HG02588 (cell line): ENCODE results near the gene ZNF396.
A peak's percentile ranks its signal among the peaks of the same experiment; 100 is the strongest.

Experiments
- ATAC-seq: cut with Tn5 transposase; IDR thresholded peaks from one replicate; pipeline ENCODE4 v1.9.1; 2021; ENCODE audit warnings: mild to moderate bottlenecking, moderate library complexity; ENCODE audit not compliant: unreplicated experiment

The ZNF396 gene

DNA sequence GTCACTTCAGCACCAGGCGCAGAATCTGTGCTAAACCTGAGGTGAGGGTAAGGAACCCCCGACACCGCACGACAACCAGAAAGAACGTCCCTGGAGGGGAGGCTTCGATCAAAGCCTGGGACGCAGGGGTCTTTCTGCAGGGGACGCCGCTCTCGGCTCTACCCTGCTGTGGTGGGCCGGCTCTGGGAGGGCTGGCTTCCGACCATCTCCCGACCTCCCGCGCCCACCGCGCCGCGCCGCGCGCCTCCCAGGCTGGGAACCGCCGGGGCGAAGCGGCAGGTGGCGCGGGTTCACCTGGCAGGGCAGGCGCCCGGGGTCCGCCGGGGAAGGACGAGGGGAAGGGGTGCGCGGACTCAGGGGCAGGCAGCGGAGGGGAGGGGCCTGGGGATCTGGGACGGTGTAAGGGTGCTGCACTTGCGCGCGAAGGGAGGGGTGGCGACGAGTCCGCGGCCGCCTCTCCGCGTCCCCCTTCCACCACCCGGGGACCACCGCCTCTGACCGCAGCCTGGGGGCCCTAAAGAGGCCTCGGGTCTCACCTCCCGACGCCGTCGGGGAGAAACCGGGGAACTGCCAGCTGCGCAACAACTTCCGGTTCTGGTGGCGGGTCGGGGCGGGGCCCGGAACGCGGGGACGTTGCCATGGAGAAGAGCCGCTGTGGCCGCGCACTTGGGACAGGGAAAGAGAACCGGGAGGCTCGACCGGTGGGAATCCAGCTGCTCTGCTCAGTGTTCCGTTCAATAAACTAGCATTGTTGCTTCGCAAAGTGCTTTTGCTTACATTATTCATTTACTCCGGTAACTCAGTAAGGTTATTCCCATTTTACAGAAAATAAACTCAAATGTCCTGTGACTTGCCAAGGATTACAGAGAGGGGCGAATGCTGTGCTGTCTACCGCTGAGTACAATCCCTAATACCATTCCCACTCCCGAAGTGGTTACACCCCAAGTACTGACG, at the start of gene ZNF396:
Gene ZNF396 (minus strand): TSS at position 596 of the 954 bp plus-strand sequence. CDS start 3,045 bp downstream, outside the sequence.
- ATAC-seq: peak; percentile 87

DNA sequence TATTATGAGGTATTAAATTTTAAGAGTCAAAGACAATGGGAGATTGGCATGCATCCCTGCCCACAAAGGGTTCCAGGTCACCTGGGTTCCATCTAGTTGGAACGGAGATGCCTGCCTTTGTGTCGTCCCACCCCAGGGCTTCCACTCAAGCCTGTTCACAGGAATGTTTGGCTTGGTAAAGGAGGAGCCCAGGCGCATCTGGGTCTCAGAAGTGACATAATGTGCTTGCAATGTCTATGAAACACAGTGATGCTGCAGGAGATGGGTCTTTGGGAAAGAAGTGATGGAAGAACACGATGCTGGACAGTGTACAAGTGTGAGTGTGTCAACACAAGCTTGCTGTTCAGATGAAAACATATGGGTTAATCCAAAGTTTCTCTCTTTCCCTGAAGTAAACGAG, 49.6 kb upstream of the ZNF396 start:
- no peak for ATAC-seq

DNA sequence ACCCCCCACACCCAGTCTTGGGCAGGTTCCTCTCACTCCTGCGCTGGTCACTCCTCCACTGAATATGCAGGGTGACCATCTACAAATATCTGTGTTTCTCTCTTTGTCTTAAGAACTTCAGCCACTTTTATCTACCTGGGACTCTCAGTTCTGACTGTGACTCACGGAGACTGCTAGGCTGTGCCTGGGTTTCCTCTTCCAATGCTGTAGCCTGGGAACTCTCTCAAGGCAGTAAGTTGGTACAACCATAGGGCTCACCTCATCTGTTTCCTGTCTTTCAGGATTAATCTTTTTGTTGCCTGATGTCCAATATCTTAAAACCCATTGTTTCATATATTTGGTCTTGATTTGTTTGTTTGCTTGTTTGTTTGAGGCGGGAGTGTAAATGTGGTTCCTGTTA, 47.2 kb upstream of the ZNF396 start:
- no peak for ATAC-seq

DNA sequence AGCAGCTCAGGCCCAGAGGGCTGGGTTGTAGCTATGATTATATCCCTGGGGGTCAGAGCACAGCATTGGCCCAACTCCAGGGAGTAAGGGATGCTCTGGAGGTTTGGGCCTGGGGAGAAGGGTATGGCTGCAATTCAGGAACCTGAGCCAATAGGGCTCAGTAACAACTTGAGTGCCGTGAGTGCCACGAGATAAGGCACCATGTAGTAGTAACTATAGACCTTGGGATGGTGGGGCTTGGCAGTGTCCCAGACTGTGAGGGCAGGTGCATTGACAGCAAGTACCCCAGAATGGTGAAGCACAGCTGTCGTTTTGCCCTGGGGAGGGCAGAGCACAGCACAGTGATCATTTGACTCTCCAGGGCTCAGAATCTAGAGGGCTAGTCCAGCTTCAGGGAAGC, 45.1 kb upstream of the ZNF396 start:
- no peak for ATAC-seq

DNA sequence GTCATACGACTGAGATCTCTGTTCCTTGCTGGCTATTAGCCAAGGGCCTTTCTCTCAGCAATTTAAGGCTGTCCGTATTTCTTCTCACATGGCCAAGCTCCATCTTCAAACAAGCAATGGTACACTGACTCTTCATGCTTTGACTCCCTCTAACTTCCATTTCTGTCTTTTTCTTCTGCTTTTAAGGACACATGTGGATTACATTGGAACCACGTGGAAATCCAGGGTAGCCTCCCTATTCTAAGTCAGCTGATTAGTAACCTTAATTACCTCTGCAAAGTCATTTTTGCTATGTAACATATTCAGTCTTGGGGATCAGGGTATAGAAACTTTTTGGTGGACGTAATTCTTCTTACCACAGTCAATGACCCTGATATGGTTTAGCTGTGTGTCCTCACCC, 41.5 kb upstream of the ZNF396 start:
- ATAC-seq: no peak

DNA sequence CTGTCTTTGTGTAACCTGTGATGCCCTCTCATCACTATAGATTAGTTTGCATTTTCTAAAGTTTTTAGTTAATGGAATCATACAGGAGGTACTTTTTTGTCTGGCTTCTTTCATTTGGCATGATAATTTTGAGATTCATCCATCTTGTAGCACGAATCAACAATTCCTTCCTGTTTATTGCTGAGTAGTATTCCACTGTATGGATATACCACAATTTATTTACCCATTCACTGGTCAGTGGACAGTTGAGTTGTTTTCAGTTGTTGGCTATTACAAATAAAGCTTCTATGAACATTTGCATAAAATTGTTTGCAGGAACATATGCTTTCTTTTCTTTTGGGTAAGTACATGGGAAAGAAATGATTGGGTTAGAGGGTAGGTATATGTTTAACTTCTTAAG, 40.1 kb upstream of the ZNF396 start:
- no peak for ATAC-seq

DNA sequence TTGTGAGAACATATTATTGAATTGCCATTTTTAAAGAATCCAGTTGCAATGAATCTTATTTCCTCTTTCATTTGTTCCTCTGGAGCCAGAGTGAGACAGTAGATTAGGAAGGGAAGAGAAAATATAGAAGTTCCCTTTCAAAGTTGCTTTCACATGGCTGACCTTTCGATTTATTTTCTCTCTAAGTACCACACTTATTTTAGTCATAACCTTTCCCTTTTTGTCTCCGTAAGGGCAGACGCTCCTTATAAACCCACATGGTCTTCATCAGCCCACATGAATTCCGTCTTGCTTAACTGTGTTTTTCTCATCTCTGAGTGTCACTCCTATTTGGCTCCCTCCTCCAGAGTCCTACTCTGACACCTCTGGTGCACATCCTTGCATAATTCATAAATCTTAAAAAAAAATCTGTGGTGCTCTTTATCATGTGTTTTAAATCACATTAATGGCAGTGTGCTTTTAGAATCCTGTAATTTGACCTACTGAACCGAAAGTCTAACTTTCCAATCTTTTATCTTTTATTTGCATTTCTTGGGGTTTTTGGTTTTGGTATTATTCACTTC, 38.5 kb upstream of the ZNF396 start:
- ATAC-seq: no peak

DNA sequence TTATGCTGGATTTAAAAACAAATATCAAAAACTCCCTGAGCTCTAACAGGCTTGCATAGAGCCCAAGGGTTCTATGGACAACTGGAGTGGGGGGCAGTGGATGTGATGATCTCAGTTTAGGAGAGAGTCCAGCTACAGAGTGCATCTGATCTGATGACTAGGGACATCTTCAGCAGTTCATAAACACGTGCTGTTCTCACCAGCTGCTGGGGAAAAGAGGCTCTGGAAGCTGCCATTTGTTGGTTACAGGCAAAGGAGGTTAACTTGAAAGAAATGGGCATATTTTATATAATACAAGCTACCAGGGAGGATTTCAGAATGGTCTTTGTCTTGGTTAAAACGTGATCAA, 36.0 kb upstream of the ZNF396 start:
- no peak for ATAC-seq

DNA sequence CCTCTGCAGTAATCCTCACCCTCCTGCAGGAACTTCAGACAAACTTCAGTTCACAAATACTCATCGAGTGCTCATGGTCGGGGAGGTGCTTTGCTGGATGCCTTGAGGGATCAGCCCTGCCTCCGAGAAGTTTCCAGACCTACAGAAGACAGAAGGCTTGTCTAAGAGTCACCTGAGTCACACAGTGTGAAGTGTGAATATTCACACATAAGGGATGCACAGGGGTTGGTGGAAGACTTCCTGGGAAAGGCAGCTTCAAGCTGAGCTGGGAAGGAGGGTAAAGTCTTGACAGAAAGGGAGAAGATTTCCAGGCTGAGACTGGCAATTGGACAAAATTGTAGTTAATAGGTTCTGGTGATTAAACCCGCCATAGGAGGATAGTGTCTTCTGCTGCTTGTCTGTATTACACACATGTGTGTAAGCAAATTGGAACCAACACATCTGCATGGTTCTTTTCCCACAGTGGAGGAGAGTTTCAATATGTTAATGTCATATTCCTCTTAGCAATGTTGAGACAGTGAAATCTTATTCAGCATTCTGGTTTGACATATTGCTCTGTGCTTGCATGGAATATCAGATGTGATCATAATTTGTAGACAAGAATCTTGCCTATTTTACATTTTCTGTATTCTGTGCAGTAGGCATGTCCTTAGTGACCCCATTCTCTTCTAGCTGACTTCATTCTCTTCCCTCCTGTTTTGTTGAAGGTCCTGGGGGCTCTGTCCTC, 34.7 kb upstream of the ZNF396 start:
- ATAC-seq: no peak

DNA sequence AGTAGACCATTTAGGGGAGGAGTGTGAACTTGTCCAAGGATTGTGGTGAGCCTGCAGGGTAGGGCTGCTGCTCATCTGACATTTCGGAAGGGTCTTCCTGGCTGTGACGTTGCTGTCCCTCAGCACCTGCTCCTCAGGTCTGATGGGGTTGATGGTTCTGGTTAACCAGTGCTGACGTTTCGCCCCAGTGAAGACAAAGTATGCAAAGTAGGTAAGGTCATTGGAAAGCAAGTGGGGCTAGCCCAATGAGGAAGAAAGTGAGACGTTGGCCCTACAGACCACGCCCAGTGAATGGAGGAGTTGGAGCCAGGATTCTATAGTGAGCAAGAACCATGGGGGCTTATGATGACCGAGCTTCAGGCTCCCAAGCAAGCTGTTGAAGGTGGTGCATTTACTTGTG, 33.4 kb upstream of the ZNF396 start:
- peak; percentile 61 for ATAC-seq

DNA sequence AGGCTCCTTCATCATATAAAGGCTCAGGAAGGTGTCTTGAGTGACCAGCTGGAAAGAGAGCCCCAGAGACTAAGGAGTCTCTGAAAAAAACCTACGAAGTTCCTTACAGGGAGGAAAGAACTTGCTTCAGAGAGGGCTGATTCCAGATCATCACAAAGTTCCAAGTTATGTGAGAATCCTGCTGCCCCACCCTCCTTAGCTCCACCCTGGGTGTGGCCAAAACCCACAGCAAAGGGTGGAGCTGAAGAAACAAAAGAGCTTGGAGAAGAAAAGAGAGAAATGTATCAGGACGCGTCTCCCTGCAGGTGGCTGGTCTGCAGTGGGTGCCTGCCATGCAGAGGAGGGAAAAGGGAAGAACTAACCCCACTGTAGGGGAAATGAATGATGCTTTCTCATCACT, 32.8 kb upstream of the ZNF396 start:
- no peak for ATAC-seq

DNA sequence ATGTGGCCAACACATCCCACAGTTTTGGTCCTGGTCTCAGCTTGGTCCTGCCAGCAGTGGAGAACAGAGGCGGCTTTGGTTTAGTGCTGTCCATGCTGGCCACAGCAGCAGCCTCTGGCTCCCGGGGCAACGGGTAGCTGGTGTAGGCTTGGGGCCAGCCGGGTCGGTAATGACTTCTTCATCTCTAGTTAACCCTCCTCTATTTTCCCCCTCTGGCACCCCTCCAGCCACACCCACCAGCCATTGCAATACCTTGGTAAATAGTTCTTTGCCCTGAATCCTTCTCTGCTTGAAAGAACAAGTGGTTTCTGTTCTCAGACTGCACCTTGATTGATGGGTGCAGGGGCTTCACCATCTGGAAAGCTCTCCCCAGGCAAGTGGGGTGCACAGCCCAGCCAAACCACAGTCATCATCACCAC, 31.7 kb upstream of the ZNF396 start:
- no peak for ATAC-seq

DNA sequence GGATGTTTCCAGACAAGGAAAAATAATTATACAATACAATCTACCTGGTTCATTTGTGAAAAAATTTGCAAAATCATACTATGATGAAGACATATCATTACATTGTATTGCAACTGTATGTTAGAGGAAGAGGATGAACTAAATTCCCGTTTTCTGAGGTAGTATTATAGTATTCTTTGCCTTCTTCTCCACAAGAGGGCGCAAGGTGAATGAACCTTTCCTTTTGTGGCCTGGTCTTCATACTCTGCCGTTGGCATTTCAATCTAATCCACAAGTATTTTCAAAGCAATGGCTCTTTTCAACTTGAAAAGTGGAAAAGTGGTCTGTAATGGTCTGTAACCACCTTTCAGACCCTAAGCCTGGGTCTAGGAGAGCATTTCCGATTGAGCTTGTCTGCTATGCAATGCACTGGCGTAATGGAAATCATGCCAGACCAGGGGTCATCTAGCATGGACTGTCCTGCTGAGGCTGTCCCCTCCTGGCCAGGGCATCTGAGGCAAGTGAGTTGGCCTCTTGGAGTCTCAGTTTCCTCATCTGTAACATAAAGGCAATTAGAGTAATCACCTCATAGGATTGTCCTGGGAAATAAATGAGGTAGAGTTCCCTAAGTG, 30.8 kb upstream of the ZNF396 start:
- ATAC-seq: peak; percentile 45

DNA sequence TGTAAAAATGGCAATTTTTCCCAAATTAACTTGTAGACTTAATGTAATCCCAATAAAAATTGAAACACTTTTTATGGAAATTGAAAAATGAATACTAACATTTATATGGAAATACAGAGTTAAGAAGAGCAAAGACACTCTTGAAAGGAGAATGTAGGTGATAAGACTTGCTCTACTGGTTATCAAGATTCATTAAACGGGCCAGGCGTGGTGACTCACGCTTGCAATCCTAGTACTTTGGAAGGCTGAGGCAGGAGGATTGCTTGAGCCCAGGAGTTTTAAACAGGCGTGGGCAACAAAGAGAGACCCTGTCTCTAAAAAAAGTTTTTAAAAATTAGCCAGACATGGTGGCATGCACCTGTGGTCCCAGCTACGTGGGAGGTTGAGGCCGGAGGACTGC, 29.5 kb upstream of the ZNF396 start:
- no peak for ATAC-seq

DNA sequence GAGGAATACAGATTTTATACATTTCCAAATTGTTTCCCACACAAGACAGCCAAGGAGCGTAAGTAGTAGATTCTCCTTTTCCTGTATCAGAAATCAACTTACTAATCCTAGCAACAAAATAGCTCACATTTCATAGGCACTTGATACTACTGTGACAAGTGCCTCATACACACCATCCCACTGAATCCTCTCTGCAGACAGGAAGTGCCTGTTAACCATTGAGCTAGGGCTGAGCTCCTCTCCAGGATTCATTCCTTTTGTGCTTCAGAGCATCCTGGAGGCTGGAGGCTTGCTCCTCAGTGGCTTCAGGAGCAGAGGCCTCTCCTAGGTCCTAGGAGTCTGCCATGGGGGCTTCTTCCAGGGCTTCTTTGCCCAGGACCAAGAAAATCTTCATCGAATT, 20.8 kb upstream of the ZNF396 start:
- no peak for ATAC-seq

DNA sequence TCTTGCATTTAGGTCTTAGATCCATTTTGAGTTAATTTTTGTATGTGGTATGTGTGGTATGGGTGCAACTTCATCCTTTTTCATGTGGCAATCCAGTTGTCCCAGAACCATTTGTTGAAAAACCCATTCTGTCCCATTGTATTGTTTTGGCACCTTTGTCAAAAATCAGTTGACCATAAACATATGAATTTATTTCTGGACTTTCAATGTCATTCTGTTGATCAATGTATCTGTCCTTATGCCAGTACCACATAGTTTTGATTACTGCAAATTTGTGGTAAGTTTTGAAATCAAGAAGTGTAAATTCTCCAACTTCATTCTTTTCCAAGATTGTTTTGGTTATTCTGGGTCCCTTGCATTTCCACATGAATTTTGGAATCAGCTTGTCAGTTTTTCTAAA, 16.6 kb upstream of the ZNF396 start:
- no peak for ATAC-seq

DNA sequence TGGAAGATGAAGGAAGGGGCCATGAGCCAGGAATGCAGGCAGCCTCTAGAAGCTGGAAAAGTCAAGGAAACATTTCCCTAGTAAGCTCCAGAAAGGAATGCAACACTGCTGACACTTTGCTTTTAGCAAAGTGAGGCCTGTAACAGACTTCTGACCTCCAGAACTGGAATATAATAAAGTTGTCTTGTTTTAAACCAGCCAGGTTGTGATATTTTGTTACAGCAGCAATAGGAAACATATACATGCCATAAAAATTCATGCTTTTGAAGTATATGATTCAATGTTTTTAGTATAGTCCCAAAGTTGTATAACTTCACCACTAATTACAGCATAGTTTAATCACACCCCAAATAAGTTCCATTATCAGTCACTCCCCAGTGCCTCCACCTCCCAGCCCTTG, 15.2 kb upstream of the ZNF396 start:
- ATAC-seq: no peak

DNA sequence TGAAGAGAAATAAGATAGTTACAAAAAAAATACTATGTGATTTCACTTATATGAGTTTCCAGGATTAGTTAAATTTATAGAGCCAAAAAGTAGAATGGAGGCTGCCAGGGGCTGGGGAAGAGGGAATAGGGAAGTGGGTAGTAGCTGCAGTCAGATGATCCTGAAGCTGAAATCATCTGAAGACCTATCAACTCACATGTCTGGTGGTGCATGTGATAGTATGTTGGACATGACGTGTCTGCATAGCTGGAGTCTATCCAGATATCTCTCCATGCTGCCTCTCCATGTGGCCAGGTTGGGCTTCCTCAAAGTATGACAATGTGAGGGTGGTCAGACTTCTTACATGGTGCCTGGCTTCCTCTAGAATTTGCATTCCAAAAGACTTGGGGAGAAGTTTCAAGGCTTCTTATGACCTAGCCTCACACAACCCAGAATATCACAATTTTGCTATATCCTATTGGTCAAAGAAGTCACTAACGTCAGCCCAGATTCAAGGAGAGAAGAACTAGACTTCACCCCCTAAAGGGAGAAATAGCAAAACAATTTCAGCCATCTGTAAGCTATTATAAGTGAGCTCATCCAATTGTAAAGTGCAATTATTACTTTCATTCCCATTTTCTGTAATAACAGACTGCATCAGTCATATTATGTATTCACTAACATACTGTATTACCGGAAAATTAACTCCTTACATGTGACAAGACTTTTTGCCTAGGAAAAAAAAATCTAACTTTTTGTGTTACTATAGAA, 14.0 kb upstream of the ZNF396 start:
- ATAC-seq: no peak

DNA sequence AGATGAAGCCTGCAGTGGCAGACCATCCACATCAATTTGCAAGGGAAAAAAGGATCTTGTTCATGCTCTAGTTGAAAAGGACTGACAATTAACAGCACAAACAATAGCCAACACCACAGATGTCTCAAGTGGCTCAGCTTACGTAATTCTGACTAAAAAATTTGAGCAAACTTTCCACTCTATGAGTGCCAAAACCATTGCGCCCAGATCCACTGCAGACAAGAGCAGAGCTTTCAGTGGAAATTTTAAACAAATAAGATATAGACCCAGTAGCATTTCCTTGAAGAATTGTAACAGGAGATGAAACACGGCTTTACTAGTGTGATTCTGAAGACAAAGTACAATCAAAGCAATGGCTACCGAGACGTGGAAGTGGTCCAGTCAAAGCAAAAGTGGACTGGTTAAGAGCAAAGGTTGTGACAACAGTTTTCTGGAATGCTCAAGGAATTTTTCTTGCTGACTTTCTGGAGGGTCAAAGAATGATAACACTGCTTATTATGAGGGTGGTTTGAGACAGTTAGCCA, 12.0 kb upstream of the ZNF396 start:
- no peak for ATAC-seq

DNA sequence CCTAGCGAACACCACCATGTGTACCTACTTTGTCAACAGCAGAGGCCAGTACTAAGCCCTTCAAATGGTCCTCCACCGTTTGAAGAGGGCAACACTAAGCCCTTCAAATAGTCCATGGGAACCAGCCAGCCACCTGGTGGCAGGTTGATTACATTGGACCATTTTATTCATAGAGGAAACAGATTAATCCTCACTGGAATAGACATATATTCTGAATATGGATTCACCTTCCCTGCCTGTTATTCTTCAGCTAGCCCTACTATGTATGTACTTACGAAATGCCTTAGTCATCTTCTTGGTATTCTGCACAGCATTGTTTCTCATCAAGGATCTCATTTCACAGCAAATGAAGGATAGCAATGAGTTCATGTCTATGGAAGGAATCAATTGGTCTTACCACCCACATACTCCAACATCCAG, 10.0 kb upstream of the ZNF396 start:
- peak; percentile 8 for ATAC-seq
